Measurements from ENCODE around the gene CHST5. TPM values are rescaled to one million over a fixed set of nuclear protein-coding genes. Genes with fewer than 3 reads are reported as not detected.

Gene CHST5
- total RNA-seq, 1 donor from 2014 or later: 0.07 TPM

- no peak for TF ChIP-seq CTCF (IDR thresholded peaks at IDR 0.05)
- Mint-ChIP-seq H3K9me3 (ENCODE audit: low read depth) (no peaks in the 10 kb centered on the region), H3K36me3 (ENCODE audit: low read depth) (no peaks in the 10 kb centered on the region), H3K27ac (ENCODE audit: unreplicated experiment) (no peak overlapping the region), H3K27me3 (ENCODE audit: low read depth) (no peaks in the 10 kb centered on the region), H3K4me3 (ENCODE audit: unreplicated experiment) (no peak overlapping the region), H3K4me1 (ENCODE audit: low read depth) (no peaks in the 10 kb centered on the region)
- no peak for DNase-seq (ENCODE audit: low spot score)
These were observed 50.5 kb downstream of the CHST5 start for GRCh38 chr16:75485230-75486013.

GRCh38 chr16:75483222-75483621, 52.7 kb downstream of the CHST5 start:
- Mint-ChIP-seq H3K27ac (ENCODE audit: unreplicated experiment) (no peak overlapping the region), H3K4me3 (ENCODE audit: unreplicated experiment) (no peak overlapping the region), H3K36me3 (ENCODE audit: low read depth) (no peaks in the 10 kb centered on the region), H3K9me3 (ENCODE audit: low read depth) (no peaks in the 10 kb centered on the region), H3K27me3 (ENCODE audit: low read depth) (no peaks in the 10 kb centered on the region), H3K4me1 (ENCODE audit: low read depth) (no peaks in the 10 kb centered on the region)
- no peak for DNase-seq (ENCODE audit: low spot score)
- TF ChIP-seq CTCF (IDR thresholded peaks at IDR 0.05): no peak

DNA sequence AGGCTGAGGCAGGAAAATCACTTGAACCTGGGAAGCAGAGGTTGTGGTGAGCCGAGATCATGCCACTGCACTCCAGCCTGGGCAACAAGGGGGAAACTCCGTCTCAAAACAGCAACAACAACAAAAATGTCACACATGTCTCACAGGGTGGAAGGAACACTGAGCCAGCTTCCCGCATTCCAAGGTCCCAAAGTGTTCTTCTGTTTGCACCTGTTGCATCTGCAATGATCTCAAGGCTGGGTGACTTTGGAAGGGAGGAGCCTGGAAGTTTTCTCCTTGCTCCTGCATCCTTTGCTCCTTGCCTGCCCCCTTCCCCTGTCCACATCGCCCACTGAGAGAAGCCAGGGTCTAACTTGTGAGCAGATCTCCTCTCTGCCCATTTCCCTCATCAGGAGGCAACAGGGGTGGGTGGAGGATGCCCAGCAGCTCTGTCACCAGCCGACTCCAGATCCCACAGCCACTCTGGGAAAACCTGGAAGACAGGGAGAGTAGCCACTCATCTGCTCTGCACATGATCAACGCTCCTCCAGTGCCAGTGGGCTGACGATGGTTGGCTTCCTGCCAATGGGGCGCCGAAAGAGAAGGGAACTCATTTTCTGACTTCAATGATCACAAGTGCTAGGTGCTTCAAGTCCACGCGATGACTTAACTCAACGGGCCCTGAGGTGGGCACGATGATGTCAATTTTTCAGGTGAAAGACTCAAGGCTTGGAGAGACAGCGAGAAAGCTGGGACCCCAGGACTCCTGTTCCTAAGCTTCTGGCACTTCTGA, 53.3 kb downstream of the CHST5 start:
- Mint-ChIP-seq H3K27me3 (ENCODE audit: low read depth) (no peaks in the 10 kb centered on the region), H3K27ac (ENCODE audit: unreplicated experiment) (no peak overlapping the region), H3K9me3 (ENCODE audit: low read depth) (no peaks in the 10 kb centered on the region), H3K4me3 (ENCODE audit: unreplicated experiment) (no peak overlapping the region), H3K36me3 (ENCODE audit: low read depth) (peaks cover 2% of the 10 kb centered on the region), H3K4me1 (ENCODE audit: low read depth) (no peaks in the 10 kb centered on the region)
- TF ChIP-seq CTCF (IDR thresholded peaks at IDR 0.05): no peak
- no peak for DNase-seq (ENCODE audit: low spot score)

DNA sequence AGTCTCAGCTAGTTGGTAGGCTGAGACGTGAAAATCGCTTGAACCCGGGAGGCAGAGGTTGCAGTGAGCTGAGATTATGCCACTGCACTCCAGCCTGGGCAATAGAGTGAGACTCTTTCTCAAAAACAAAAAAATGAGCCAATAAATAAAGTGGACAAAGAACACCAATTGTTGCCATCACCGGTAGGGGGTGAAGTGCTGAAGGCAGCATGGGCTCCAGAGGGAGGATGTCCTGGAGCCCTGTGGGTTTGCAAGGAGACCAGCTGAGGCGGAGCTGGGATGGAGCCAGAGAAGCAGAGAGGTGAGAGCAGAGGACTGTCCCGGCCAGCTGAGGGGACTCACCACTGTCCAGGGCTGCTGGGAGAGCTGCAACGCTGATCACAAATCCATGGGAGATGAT, 54.4 kb downstream of the CHST5 start:
- no peaks in the 10 kb centered on the region for H3K27me3 Mint-ChIP-seq (ENCODE audit: low read depth)
- H3K27ac Mint-ChIP-seq (ENCODE audit: unreplicated experiment): no peak overlapping the region
- TF ChIP-seq CTCF (IDR thresholded peaks at IDR 0.05): no peak
- H3K4me3 Mint-ChIP-seq (ENCODE audit: unreplicated experiment): no peak overlapping the region
- peaks cover 2% of the 10 kb centered on the region for H3K36me3 Mint-ChIP-seq (ENCODE audit: low read depth)
- no peak for DNase-seq (ENCODE audit: low spot score)
- no peaks in the 10 kb centered on the region for H3K9me3 Mint-ChIP-seq (ENCODE audit: low read depth)
- no peaks in the 10 kb centered on the region for H3K4me1 Mint-ChIP-seq (ENCODE audit: low read depth)

GRCh38 chr16:75479421-75479990, 56.4 kb downstream of the CHST5 start:
- Mint-ChIP-seq H3K9me3 (ENCODE audit: low read depth) (no peaks in the 10 kb centered on the region), H3K27me3 (ENCODE audit: low read depth) (no peaks in the 10 kb centered on the region), H3K27ac (ENCODE audit: unreplicated experiment) (no peak overlapping the region), H3K36me3 (ENCODE audit: low read depth) (peaks cover 2% of the 10 kb centered on the region), H3K4me1 (ENCODE audit: low read depth) (no peaks in the 10 kb centered on the region), H3K4me3 (ENCODE audit: unreplicated experiment) (no peak overlapping the region)
- DNase-seq (ENCODE audit: low spot score): no peak
- TF ChIP-seq CTCF (IDR thresholded peaks at IDR 0.05): no peak
